K562 (cell line): ENCODE results near the gene KIF15. TPM values are rescaled to one million over a fixed set of nuclear protein-coding genes. Genes with fewer than 3 reads are reported as not detected.
A peak's percentile ranks its signal among the peaks of the same experiment; 100 is the strongest.

Source experiments
- ARID4B ChIP-seq: sonication (generic); formaldehyde crosslinking; IDR thresholded peaks from 2 replicates; pipeline ENCODE4 v1.8.0; 2022; ENCODE audit warnings: mild to moderate bottlenecking, missing genetic modification reagents
- BRD4 ChIP-seq: fragments of 200-600 bp; sonication (generic); IDR thresholded peaks from 2 replicates; pipeline ENCODE4 v1.6.1; 2017; ENCODE audit warnings: inconsistent platforms
- CREBBP ChIP-seq: IDR thresholded peaks from one replicate; pipeline ENCODE4 v1.6.1; 2012; ENCODE audit warnings: low read depth, mild to moderate bottlenecking, control low read depth, inconsistent platforms, low read length
- GABPB1 ChIP-seq: sonication (generic); formaldehyde crosslinking; IDR thresholded peaks from 2 replicates; pipeline ENCODE4 v1.8.0; 2022; ENCODE audit warnings: mild to moderate bottlenecking, missing genetic modification reagents
- HDAC3 ChIP-seq: fragments of 450-650 bp; IDR thresholded peaks from 2 replicates; pipeline ENCODE4 v1.6.1; 2018; ENCODE audit warnings: borderline replicate concordance, mild to moderate bottlenecking, moderate library complexity; ENCODE audit not compliant: partially characterized antibody
- HNRNPUL1 ChIP-seq: fragments of 200-400 bp; formaldehyde crosslinking; IDR thresholded peaks from 2 replicates; pipeline ENCODE4 v1.6.1; 2017; ENCODE audit warnings: low read length
- MAZ ChIP-seq, 2 experiments: fragments of 450-650 bp in 1 of 2; sonication (generic) in 1 of 2; formaldehyde crosslinking; IDR thresholded peaks in 1 of 2; conservative IDR thresholded peaks in 1 of 2; 2 replicates each; pipeline versions ENCODE4 v1.4.0 to v1.5.0; 2020; ENCODE audit warnings: mild to moderate bottlenecking in 1 of 2, missing genetic modification reagents in 1 of 2
- RAD51 ChIP-seq: fragments of 450-650 bp; IDR thresholded peaks from 2 replicates; pipeline ENCODE4 v1.7.1; 2016; ENCODE audit warnings: low read depth, mild to moderate bottlenecking, borderline replicate concordance
- ZBTB40 ChIP-seq, 2 experiments: fragments of 450-650 bp in 1 of 2; sonication (generic) in 1 of 2; formaldehyde crosslinking in 1 of 2; IDR thresholded peaks; 2 replicates each; pipeline versions ENCODE4 v1.7.1 to v1.9.0; 2016 to 2022; ENCODE audit warnings: inconsistent platforms in 1 of 2, mild to moderate bottlenecking in 1 of 2, missing genetic modification reagents in 1 of 2
- ZKSCAN1 ChIP-seq: fragments of 150-350 bp; IDR thresholded peaks from 2 replicates; pipeline ENCODE4 v1.6.1; 2016; ENCODE audit warnings: low read depth, low read length
- polyA plus RNA-seq, 8 experiments: library from polyadenylated mRNA; depleted of rRNA in 4 of 8; stranded (reverse) in 5 of 8; unstranded in 3 of 8; fragments of >200 nt; fragmentation: Nextera tagmentation in 2 of 8; fragmentation: Illumina TruSeq in 1 of 8; extraction: Ambion mirVana in 2 of 8; extraction: Trizol in 1 of 8; gene quantifications; 2 replicates each; pipeline versions ENCODE4 v1.2.1 to v1.2.3, GENCODE V29; 2011 to 2014; ENCODE audit warnings: inconsistent platforms in 1 of 8, missing spikeins in 1 of 8
- total RNA-seq, 7 experiments: library from RNA; depleted of rRNA in 6 of 7; stranded (reverse); fragments of >200 nt in 6 of 7; fragmentation: Illumina TruSeq in 2 of 7; extraction: Trizol in 2 of 7; gene quantifications; 2 replicates each; pipeline versions ENCODE4 v1.2.1 to v1.2.3, GENCODE V29; 2011 to 2021; ENCODE audit warnings: low replicate concordance in 1 of 7

KIF15 gene
- total and polyA plus RNA-seq, 9 of the 15 experiments (the other 6 are each of a cell fraction or from before 2014, with no cell fraction given): 9.0 to 45.9 (median 26.0) TPM

GRCh38 chr3:44761424-44762169, at the start of gene KIF15, which contains the start of gene KIAA1143 (continued):
- peak; percentile 98 for TF ChIP-seq ARID4B (CRISPR knock-in tag)
- peak; percentile 65 for TF ChIP-seq ZBTB40 (IDR thresholded peaks at IDR 0.05)
- no peak for TF ChIP-seq ZBTB40 (CRISPR knock-in tag; IDR thresholded peaks at IDR 0.05)
- TF ChIP-seq CREBBP: no peak
- TF ChIP-seq ZKSCAN1: peak; percentile 55; the same call in 1 of the 2 replicates
- TF ChIP-seq HNRNPUL1: no peak
- peak; percentile 80; the same call in 1 of the 2 replicates for TF ChIP-seq BRD4
- peak; percentile 88 for TF ChIP-seq GABPB1 (CRISPR knock-in tag)
- 0 out of 2 replicates have a peak, but pooled peaks have one; percentile 9 for TF ChIP-seq RAD51
- TF ChIP-seq HDAC3: no peak
- peak; percentile 72 to 74; a peak in 3 of 4 replicates for TF ChIP-seq MAZ (CRISPR knock-in tag; conservative IDR thresholded peaks at IDR 0.05 in 1 of 2, IDR thresholded peaks at IDR 0.05 in 1 of 2)
